CD14-positive monocyte (primary cell): Measurements from ENCODE around the gene PXDN. TPM values are rescaled to one million over a fixed set of nuclear protein-coding genes. Genes with fewer than 3 reads are reported as not detected.

Source experiments
- DNase-seq, 3 donors: peaks; one replicate each; pipeline ENCODE4 v3.0.0-alpha.2; 2011 to 2022
- H2AFZ ChIP-seq: 2 replicates; pipeline ENCODE4 v1.6.0; 2012; ENCODE audit warnings: mild to moderate bottlenecking, low read depth, low read length, inconsistent platforms; ENCODE audit not compliant: insufficient read depth, poor library complexity, severe bottlenecking
- H3K27ac ChIP-seq, 2 donors: 1 replicate in 1 of 2; 2 replicates in 1 of 2; pipeline ENCODE4 v1.5.1; 2012 to 2013; ENCODE audit warnings: low read length in 2 of 2, control low read depth in 1 of 2, inconsistent platforms in 1 of 2, low read depth in 1 of 2, mild to moderate bottlenecking in 1 of 2
- H3K27me3 ChIP-seq, 2 donors: one replicate each; pipeline versions ENCODE4 v1.6.0 to v1.6.1; 2011 to 2013; ENCODE audit warnings: low read length in 2 of 2; ENCODE audit not compliant: control insufficient read depth in 2 of 2, insufficient read depth in 2 of 2
- H3K36me3 ChIP-seq, 2 donors: replicated peaks in 1 of 2; 1 replicate in 1 of 2; 2 replicates in 1 of 2; pipeline versions ENCODE4 v1.5.1 to v1.6.1; 2012 to 2013; ENCODE audit warnings: low read length in 2 of 2, control low read depth in 1 of 2, inconsistent platforms in 1 of 2, mild to moderate bottlenecking in 1 of 2; ENCODE audit not compliant: insufficient read depth in 2 of 2, control insufficient read depth in 1 of 2
- H3K4me1 ChIP-seq, 2 donors: 1 replicate in 1 of 2; 2 replicates in 1 of 2; pipeline versions ENCODE4 v1.5.1 to v1.6.1; 2012 to 2013; ENCODE audit warnings: low read length in 2 of 2, control low read depth in 1 of 2, inconsistent platforms in 1 of 2, mild to moderate bottlenecking in 1 of 2, moderate library complexity in 1 of 2; ENCODE audit not compliant: insufficient read depth in 2 of 2, control insufficient read depth in 1 of 2
- H3K4me2 ChIP-seq: replicated peaks from 2 replicates; pipeline ENCODE3; 2012; ENCODE audit warnings: low read length, moderate library complexity, mild to moderate bottlenecking; ENCODE audit not compliant: poor library complexity, severe bottlenecking; ENCODE audit errors: extremely low read depth
- H3K4me3 ChIP-seq, 3 experiments: fragments of 200-600 bp in 1 of 3; sonication (generic) in 1 of 3; replicated peaks in 1 of 3; 1 replicate in 2 of 3; 2 replicates in 1 of 3; pipeline ENCODE4 v1.5.1; 2011 to 2013; ENCODE audit warnings: low read length in 3 of 3, mild to moderate bottlenecking in 3 of 3, control low read depth in 2 of 3, low read depth in 2 of 3, inconsistent platforms in 1 of 3, moderate library complexity in 1 of 3
- H3K79me2 ChIP-seq: 2 replicates; pipeline ENCODE4 v1.6.0; 2012; ENCODE audit warnings: mild to moderate bottlenecking, control low read depth, inconsistent platforms, low read length, moderate library complexity; ENCODE audit not compliant: insufficient read depth
- H3K9ac ChIP-seq: 2 replicates; pipeline ENCODE4 v1.6.0; 2017; ENCODE audit warnings: low read length, mild to moderate bottlenecking; ENCODE audit not compliant: insufficient read depth, poor library complexity, severe bottlenecking
- H3K9me3 ChIP-seq, 2 donors: replicated peaks in 1 of 2; 1 replicate in 1 of 2; 2 replicates in 1 of 2; pipeline versions ENCODE4 v1.5.1 to v1.6.1; 2012 to 2013; ENCODE audit warnings: low read length in 2 of 2, control low read depth in 1 of 2; ENCODE audit not compliant: control insufficient read depth in 1 of 2, insufficient read depth in 1 of 2
- H4K20me1 ChIP-seq: 2 replicates; pipeline ENCODE4 v1.6.0; 2012; ENCODE audit warnings: mild to moderate bottlenecking, low read length, control low read depth, moderate library complexity; ENCODE audit not compliant: insufficient read depth
- H3K27ac Mint-ChIP-seq, 7 donors: one replicate each; pipeline ENCODE4 v1.8.0; 2020; ENCODE audit warnings: mild to moderate bottlenecking in 7 of 7, mixed read lengths in 7 of 7, moderate library complexity in 6 of 7, inconsistent platforms in 2 of 7
- H3K27me3 Mint-ChIP-seq, 3 donors: one replicate each; pipeline ENCODE4 v1.8.0; 2021 to 2022; ENCODE audit warnings: low read depth in 3 of 3, mild to moderate bottlenecking in 3 of 3, mixed read lengths in 3 of 3, moderate library complexity in 3 of 3, inconsistent platforms in 1 of 3
- H3K36me3 Mint-ChIP-seq, 2 donors: one replicate each; pipeline ENCODE4 v1.8.0; 2020; ENCODE audit warnings: mixed read lengths in 2 of 2, inconsistent platforms in 1 of 2, mild to moderate bottlenecking in 1 of 2
- H3K4me1 Mint-ChIP-seq: one replicate; pipeline ENCODE4 v1.8.0; 2020; ENCODE audit warnings: mild to moderate bottlenecking, mixed read lengths
- H3K4me3 Mint-ChIP-seq, 2 donors: one replicate each; pipeline ENCODE4 v1.8.0; 2020; ENCODE audit warnings: mild to moderate bottlenecking in 2 of 2, mixed read lengths in 2 of 2, moderate library complexity in 1 of 2
- H3K9me3 Mint-ChIP-seq, 7 donors: one replicate each; pipeline ENCODE4 v1.8.0; 2020 to 2022; ENCODE audit warnings: mixed read lengths in 7 of 7, mild to moderate bottlenecking in 6 of 7, moderate library complexity in 6 of 7, inconsistent platforms in 2 of 7
- WGBS: methylation state at CpG from one replicate; pipeline ENCODE4 v1.1.5; 2013; ENCODE audit warnings: missing lambda C conversion rate; ENCODE audit not compliant: insufficient coverage; 5-methylcytosine and 5-hydroxymethylcytosine counted together
- intact Hi-C, 2 donors: fragments of 100-400 bp; cut with micrococcal nuclease; formaldehyde crosslinking; loops; one replicate each; pipeline versions ENCODE4 v1.15.0 to v1.15.1; 2023
- polyA plus RNA-seq, 3 donors: library from polyadenylated mRNA; depleted of rRNA in 1 of 3; unstranded in 2 of 3; stranded (reverse) in 1 of 3; fragments of 300-500 nt in 2 of 3; fragments of >200 nt in 1 of 3; fragmentation: Illumina TruSeq in 2 of 3; gene quantifications; 1 replicate in 2 of 3; 2 replicates in 1 of 3; pipeline ENCODE4 v1.2.3, GENCODE V29; 2012 to 2021
- TF ChIP-seq, protein P1 (sequence below): fragments of 200-600 bp; IDR thresholded peaks from one replicate; pipeline ENCODE4 v1.8.0; 2022; ENCODE audit warnings: antibody characterized with exemption, mild to moderate bottlenecking

PXDN gene
- polyA plus RNA-seq, 3 donors = not detected

- H3K27ac Mint-ChIP-seq = no peak overlapping the region
- no peaks in the 10 kb centered on the region for H3K4me1 Mint-ChIP-seq
- H3K9me3 Mint-ChIP-seq = peaks cover 2 to 19% (median 6%) of the 10 kb centered on the region in 7 donors
- Histone ChIP-seq H3K79me2 (no peaks in the 10 kb centered on the region), H3K4me2 (no peak overlapping the region), H3K27ac (no peak overlapping the region), H3K9ac (no peak overlapping the region), H2AFZ (no peak overlapping the region), H3K36me3 (no peaks in the 10 kb centered on the region), H3K9me3 (peaks cover 4 to 10% of the 10 kb centered on the region in 2 donors), H3K27me3 (no peaks in the 10 kb centered on the region), H3K4me3 (no peak overlapping the region), H3K4me1 (no peaks in the 10 kb centered on the region), H4K20me1 (no peaks in the 10 kb centered on the region)
- TF ChIP-seq, protein P1, sequence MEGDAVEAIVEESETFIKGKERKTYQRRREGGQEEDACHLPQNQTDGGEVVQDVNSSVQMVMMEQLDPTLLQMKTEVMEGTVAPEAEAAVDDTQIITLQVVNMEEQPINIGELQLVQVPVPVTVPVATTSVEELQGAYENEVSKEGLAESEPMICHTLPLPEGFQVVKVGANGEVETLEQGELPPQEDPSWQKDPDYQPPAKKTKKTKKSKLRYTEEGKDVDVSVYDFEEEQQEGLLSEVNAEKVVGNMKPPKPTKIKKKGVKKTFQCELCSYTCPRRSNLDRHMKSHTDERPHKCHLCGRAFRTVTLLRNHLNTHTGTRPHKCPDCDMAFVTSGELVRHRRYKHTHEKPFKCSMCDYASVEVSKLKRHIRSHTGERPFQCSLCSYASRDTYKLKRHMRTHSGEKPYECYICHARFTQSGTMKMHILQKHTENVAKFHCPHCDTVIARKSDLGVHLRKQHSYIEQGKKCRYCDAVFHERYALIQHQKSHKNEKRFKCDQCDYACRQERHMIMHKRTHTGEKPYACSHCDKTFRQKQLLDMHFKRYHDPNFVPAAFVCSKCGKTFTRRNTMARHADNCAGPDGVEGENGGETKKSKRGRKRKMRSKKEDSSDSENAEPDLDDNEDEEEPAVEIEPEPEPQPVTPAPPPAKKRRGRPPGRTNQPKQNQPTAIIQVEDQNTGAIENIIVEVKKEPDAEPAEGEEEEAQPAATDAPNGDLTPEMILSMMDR = no peak
- no CpG with 5 or more reads among the region's 3 CpGs for WGBS
- DNase-seq = no peak
- no peak overlapping the region for H3K4me3 Mint-ChIP-seq
- H3K27me3 Mint-ChIP-seq = peaks cover 2 to 4% (median 3%) of the 10 kb centered on the region in 3 donors
- intact Hi-C loops = no loop called here
- no peaks in the 10 kb centered on the region for H3K36me3 Mint-ChIP-seq
Measured at GRCh38 chr2:1618974-1619373, 125.3 kb downstream of the PXDN start.

GRCh38 chr2:1618191-1618961 lies 125.9 kb downstream of the PXDN start:
- intact Hi-C loops = no loop called here
- Histone ChIP-seq H3K4me2 (no peak overlapping the region), H4K20me1 (no peaks in the 10 kb centered on the region), H3K4me1 (no peaks in the 10 kb centered on the region), H3K9ac (no peak overlapping the region), H3K4me3 (no peak overlapping the region), H3K9me3 (peaks cover 4 to 10% of the 10 kb centered on the region in 2 donors), H3K79me2 (no peaks in the 10 kb centered on the region), H2AFZ (no peak overlapping the region), H3K27me3 (no peaks in the 10 kb centered on the region), H3K36me3 (no peaks in the 10 kb centered on the region), H3K27ac (no peak overlapping the region)
- H3K27me3 Mint-ChIP-seq = peaks cover 2 to 4% (median 3%) of the 10 kb centered on the region in 3 donors
- H3K27ac Mint-ChIP-seq = no peak overlapping the region
- H3K4me3 Mint-ChIP-seq = no peak overlapping the region
- TF ChIP-seq, protein P1 = no peak
- H3K36me3 Mint-ChIP-seq = no peaks in the 10 kb centered on the region
- peaks cover 3 to 19% (median 6%) of the 10 kb centered on the region in 7 donors for H3K9me3 Mint-ChIP-seq
- DNase-seq = no peak
- WGBS = 93% methylated on average over 15 of the region's 20 CpGs
- H3K4me1 Mint-ChIP-seq = no peaks in the 10 kb centered on the region
